SK-N-SH treated with all-trans-retinoic acid at 6 μM for 48 hours (cell line): ENCODE results near the gene FOXS1.
"Not testable (repeated sequence)": the region's sequence is repeated elsewhere in the genome, so short reads cannot be mapped to it uniquely, and the experiment has no call there.

Experiments used
- ATAC-seq: fragments of 200-7000 bp; cut with Tn5 transposase; 3 replicates; pipeline ENCODE4 v1.9.1; 2020; ENCODE audit warnings: mild to moderate bottlenecking, moderate library complexity
- CSRNP3 ChIP-seq: fragments of 250-450 bp; sonication (Bioruptor Pico); IDR thresholded peaks from 2 replicates; pipeline ENCODE4 v1.5.1; 2021; ENCODE audit warnings: mild to moderate bottlenecking, moderate library complexity
- ESRRG ChIP-seq: fragments of 250-450 bp; sonication (Bioruptor Pico); IDR thresholded peaks from 2 replicates; pipeline ENCODE4 v1.6.1; 2021; ENCODE audit warnings: mild to moderate bottlenecking
- GLIS3 ChIP-seq: fragments of 250-450 bp; sonication (Bioruptor Pico); IDR thresholded peaks from 2 replicates; pipeline ENCODE4 v1.5.0; 2020; ENCODE audit warnings: mild to moderate bottlenecking, moderate library complexity
- ISL1 ChIP-seq: fragments of 250-450 bp; sonication (Bioruptor Pico); IDR thresholded peaks from 2 replicates; pipeline ENCODE4 v2.1.2; 2022; ENCODE audit warnings: mild to moderate bottlenecking, moderate library complexity
- OSR1 ChIP-seq: fragments of 250-450 bp; sonication (Bioruptor Pico); IDR thresholded peaks from 2 replicates; pipeline ENCODE4 v1.8.0; 2022; ENCODE audit warnings: moderate library complexity, mild to moderate bottlenecking, inconsistent platforms
- PATZ1 ChIP-seq: fragments of 250-450 bp; sonication (Bioruptor Pico); IDR thresholded peaks from 2 replicates; pipeline ENCODE4 v1.8.0; 2020; ENCODE audit warnings: mild to moderate bottlenecking, moderate library complexity, borderline replicate concordance
- POU6F1 ChIP-seq: fragments of 250-450 bp; sonication (Bioruptor Pico); IDR thresholded peaks from 2 replicates; pipeline ENCODE4 v1.8.0; 2021; ENCODE audit warnings: low read depth, mild to moderate bottlenecking, moderate library complexity, borderline replicate concordance
- RARB ChIP-seq: fragments of 250-450 bp; sonication (Bioruptor Pico); IDR thresholded peaks from 2 replicates; pipeline ENCODE4 v1.8.0; 2021; ENCODE audit warnings: mild to moderate bottlenecking, moderate library complexity
- TCF4 ChIP-seq: fragments of 250-450 bp; sonication (Bioruptor Pico); IDR thresholded peaks from 2 replicates; pipeline ENCODE4 v1.8.0; 2021; ENCODE audit warnings: mild to moderate bottlenecking, moderate library complexity, borderline replicate concordance
- TOX ChIP-seq: fragments of 250-450 bp; sonication (Bioruptor Pico); IDR thresholded peaks from 2 replicates; pipeline ENCODE4 v1.8.0; 2021; ENCODE audit warnings: mild to moderate bottlenecking, moderate library complexity, borderline replicate concordance
- TSHZ2 ChIP-seq: fragments of 250-450 bp; sonication (Bioruptor Pico); IDR thresholded peaks from 2 replicates; pipeline ENCODE4 v1.5.0; 2020; ENCODE audit warnings: mild to moderate bottlenecking, moderate library complexity
- ZC3H10 ChIP-seq: fragments of 250-450 bp; sonication (Bioruptor Pico); IDR thresholded peaks from 2 replicates; pipeline ENCODE4 v1.5.1; 2021; ENCODE audit warnings: mild to moderate bottlenecking, moderate library complexity
- ZFP3 ChIP-seq: fragments of 250-450 bp; sonication (Bioruptor Pico); IDR thresholded peaks from 2 replicates; pipeline ENCODE4 v1.5.0; 2020; ENCODE audit warnings: mild to moderate bottlenecking, moderate library complexity
- ZFP30 ChIP-seq: fragments of 450-650 bp; formaldehyde crosslinking; IDR thresholded peaks from 2 replicates; pipeline ENCODE4 v1.5.0; 2022; ENCODE audit warnings: mild to moderate bottlenecking, moderate library complexity
- ZNF565 ChIP-seq: fragments of 450-650 bp; formaldehyde crosslinking; conservative IDR thresholded peaks from 2 replicates; pipeline ENCODE4 v1.5.0; 2020; ENCODE audit warnings: low read depth, mild to moderate bottlenecking, moderate library complexity

Gene FOXS1

GRCh38 chr20:31817461-31817860, 27.9 kb downstream of the FOXS1 start:
- no peak for ATAC-seq
- TF ChIP-seq CSRNP3 (CRISPR knock-in tag) (no peak), ESRRG (no peak), TOX (no peak), POU6F1 (CRISPR knock-in tag) (no peak)

GRCh38 chr20:31816221-31816620, 29.2 kb downstream of the FOXS1 start:
- TF ChIP-seq ZC3H10 (CRISPR knock-in tag) (no peak), ZFP30 (no peak), ZNF565 (CRISPR knock-in tag) (no peak), ZFP3 (CRISPR knock-in tag) (no peak), CSRNP3 (CRISPR knock-in tag) (no peak), OSR1 (no peak), TOX (no peak), TCF4 (no peak), POU6F1 (CRISPR knock-in tag) (no peak), GLIS3 (no peak), ISL1 (no peak), TSHZ2 (CRISPR knock-in tag) (no peak), RARB (CRISPR knock-in tag) (no peak)
- ATAC-seq: no peak

GRCh38 chr20:31815408-31816188, 29.8 kb downstream of the FOXS1 start:
- TF ChIP-seq ZNF565 (CRISPR knock-in tag) (no peak), PATZ1 (no peak), TSHZ2 (CRISPR knock-in tag) (no peak), CSRNP3 (CRISPR knock-in tag) (no peak), ZC3H10 (CRISPR knock-in tag) (no peak)
- ATAC-seq: peak; percentile 7

- not testable (repeated sequence) for ATAC-seq
These were observed 31.3 kb downstream of the FOXS1 start for GRCh38 chr20:31814142-31814541.
